ENCODE measurements around the gene MYO1F. TPM values are rescaled to one million over a fixed set of nuclear protein-coding genes. Genes with fewer than 3 reads are reported as not detected.

Gene MYO1F
- total and polyA plus RNA-seq, 2 donors (not counting 1 experiment from before 2014, with no cell fraction given): 76.3 to 126 TPM

GRCh38 chr19:8498295-8498694 is 78.9 kb downstream of the MYO1F start:
- CTCF ChIA-PET: no interaction called here

GRCh38 chr19:8494158-8494557 is 83.1 kb downstream of the MYO1F start:
- DNase-seq: no peak
- Mint-ChIP-seq H3K4me3 (no peak overlapping the region), H3K27ac (no peak overlapping the region)

More at GRCh38 chr19:8498295-8498694, 78.9 kb downstream of the MYO1F start:
- TF ChIP-seq CTCF (IDR thresholded peaks at IDR 0.05): no peak
- TF ChIP-seq EZH2 (IDR thresholded peaks at IDR 0.05; ENCODE audit: borderline replicate concordance, insufficient read depth, low read depth, low read length, poor library complexity, severe bottlenecking): no peak
- intact Hi-C loops (cut with micrococcal nuclease): no loop called here
- H4K20me1 ChIP-seq (ENCODE audit: control insufficient read depth, insufficient read depth, low read length, poor library complexity, severe bottlenecking): no peaks in the 10 kb centered on the region
- peaks cover 4 to 10% of the 10 kb centered on the region in 2 donors for H3K4me1 ChIP-seq (ENCODE audit: control insufficient read depth in 2 of 2, insufficient read depth in 2 of 2, low read length in 2 of 2)
- 91% methylated on average over 22 of the region's 22 CpGs for WGBS (ENCODE audit: insufficient coverage)
- H3K4me3 ChIP-seq (ENCODE audit: control extremely low read depth in 1 of 5, extremely low read depth in 1 of 5, insufficient read depth in 1 of 5, low read depth in 2 of 5, low read length in 4 of 5): no peak overlapping the region
- H2AFZ ChIP-seq (ENCODE audit: insufficient read depth, low read depth, low read length, poor library complexity, severe bottlenecking): no peak overlapping the region
- no peak overlapping the region for H3K27ac ChIP-seq (ENCODE audit: low read length in 2 of 2)
- DNase-seq: no peak
- H3K36me3 ChIP-seq (replicated peaks in 1 of 2; ENCODE audit: control extremely low read depth in 1 of 2, control insufficient read depth in 1 of 2, extremely low read depth in 1 of 2, insufficient read depth in 2 of 2, low read length in 1 of 2): no peaks in the 10 kb centered on the region
- Mint-ChIP-seq H3K4me3 (no peak overlapping the region), H3K27me3 (no peaks in the 10 kb centered on the region), H3K4me1 (peaks cover 6% of the 10 kb centered on the region), H3K9me3 (ENCODE audit: insufficient read depth) (no peaks in the 10 kb centered on the region), H3K27ac (no peak overlapping the region)
- no peaks in the 10 kb centered on the region for H3K79me2 ChIP-seq (ENCODE audit: control insufficient read depth, insufficient read depth, low read length)
- H3K27me3 ChIP-seq (replicated peaks in 1 of 4; ENCODE audit: control extremely low read depth in 1 of 4, control insufficient read depth in 3 of 4, insufficient read depth in 4 of 4, low read length in 3 of 4): peaks cover 0 to 5% (median 2%) of the 10 kb centered on the region in 4 experiments
- H3K4me2 ChIP-seq (replicated peaks; ENCODE audit: low read depth, low read length, poor library complexity, severe bottlenecking): no peak overlapping the region
- H3K9ac ChIP-seq (ENCODE audit: low read length): no peak overlapping the region
- ATAC-seq (ENCODE audit: low read depth): no peak
- H3K9me3 ChIP-seq (ENCODE audit: control extremely low read depth in 1 of 3, control insufficient read depth in 2 of 3, insufficient read depth in 1 of 3, low read length in 2 of 3): no peaks in the 10 kb centered on the region
- POLR2A ChIA-PET: no interaction called here

More at GRCh38 chr19:8494158-8494557, 83.1 kb downstream of the MYO1F start:
- intact Hi-C loops (cut with micrococcal nuclease): no loop called here
- peaks cover 0 to 4% (median 0%) of the 10 kb centered on the region in 3 donors for H3K9me3 ChIP-seq (ENCODE audit: control extremely low read depth in 1 of 3, control insufficient read depth in 2 of 3, insufficient read depth in 1 of 3, low read length in 2 of 3)
- 10% methylated on average over 4 of the region's 7 CpGs for WGBS (ENCODE audit: insufficient coverage)
- H3K9ac ChIP-seq (ENCODE audit: low read length): no peak overlapping the region
- CTCF ChIA-PET: interaction anchor here (0.6 to 1.6 kb wide), 5 partner anchors 11 to 140 kb away, joined by 3 to 5 read pairs (median 4); no protein-coding TSS in a partner anchor
- peaks cover 4% of the 10 kb centered on the region in 2 donors for H3K4me1 ChIP-seq (ENCODE audit: control insufficient read depth in 2 of 2, insufficient read depth in 2 of 2, low read length in 2 of 2)
- no peak for TF ChIP-seq CTCF (IDR thresholded peaks at IDR 0.05)
- TF ChIP-seq EZH2 (IDR thresholded peaks at IDR 0.05; ENCODE audit: borderline replicate concordance, insufficient read depth, low read depth, low read length, poor library complexity, severe bottlenecking): no peak
- no peak for ATAC-seq (ENCODE audit: low read depth)
- H3K4me3 ChIP-seq (ENCODE audit: control extremely low read depth in 1 of 5, extremely low read depth in 1 of 5, insufficient read depth in 1 of 5, low read depth in 2 of 5, low read length in 4 of 5): no peak overlapping the region
- H2AFZ ChIP-seq (ENCODE audit: insufficient read depth, low read depth, low read length, poor library complexity, severe bottlenecking): peak overlapping the region; percentile 24
- no peaks in the 10 kb centered on the region for H3K27me3 Mint-ChIP-seq
- H3K79me2 ChIP-seq (ENCODE audit: control insufficient read depth, insufficient read depth, low read length): no peaks in the 10 kb centered on the region
- H3K4me2 ChIP-seq (replicated peaks; ENCODE audit: low read depth, low read length, poor library complexity, severe bottlenecking): peak overlapping the region; percentile 32
- no peak overlapping the region for H3K27ac ChIP-seq (ENCODE audit: low read length in 2 of 2)
- no peaks in the 10 kb centered on the region for H3K36me3 ChIP-seq (replicated peaks in 1 of 2; ENCODE audit: control extremely low read depth in 1 of 2, control insufficient read depth in 1 of 2, extremely low read depth in 1 of 2, insufficient read depth in 2 of 2, low read length in 1 of 2)
- H3K4me1 Mint-ChIP-seq: peaks cover 6% of the 10 kb centered on the region
- H4K20me1 ChIP-seq (ENCODE audit: control insufficient read depth, insufficient read depth, low read length, poor library complexity, severe bottlenecking): no peaks in the 10 kb centered on the region
- POLR2A ChIA-PET: no interaction called here
- no peaks in the 10 kb centered on the region for H3K9me3 Mint-ChIP-seq (ENCODE audit: insufficient read depth)
- H3K27me3 ChIP-seq (replicated peaks in 1 of 4; ENCODE audit: control extremely low read depth in 1 of 4, control insufficient read depth in 3 of 4, insufficient read depth in 4 of 4, low read length in 3 of 4): no peaks in the 10 kb centered on the region

Data from B cell (primary cell).